NCI-H1930 (cell line): ENCODE data around the gene CCDC28A.

ENCODE experiments used
- DNase-seq, 2 experiments: peaks; one replicate each; lab custom pipeline; 2025; lab: John Stamatoyannopoulos, UW

The CCDC28A gene

DNA sequence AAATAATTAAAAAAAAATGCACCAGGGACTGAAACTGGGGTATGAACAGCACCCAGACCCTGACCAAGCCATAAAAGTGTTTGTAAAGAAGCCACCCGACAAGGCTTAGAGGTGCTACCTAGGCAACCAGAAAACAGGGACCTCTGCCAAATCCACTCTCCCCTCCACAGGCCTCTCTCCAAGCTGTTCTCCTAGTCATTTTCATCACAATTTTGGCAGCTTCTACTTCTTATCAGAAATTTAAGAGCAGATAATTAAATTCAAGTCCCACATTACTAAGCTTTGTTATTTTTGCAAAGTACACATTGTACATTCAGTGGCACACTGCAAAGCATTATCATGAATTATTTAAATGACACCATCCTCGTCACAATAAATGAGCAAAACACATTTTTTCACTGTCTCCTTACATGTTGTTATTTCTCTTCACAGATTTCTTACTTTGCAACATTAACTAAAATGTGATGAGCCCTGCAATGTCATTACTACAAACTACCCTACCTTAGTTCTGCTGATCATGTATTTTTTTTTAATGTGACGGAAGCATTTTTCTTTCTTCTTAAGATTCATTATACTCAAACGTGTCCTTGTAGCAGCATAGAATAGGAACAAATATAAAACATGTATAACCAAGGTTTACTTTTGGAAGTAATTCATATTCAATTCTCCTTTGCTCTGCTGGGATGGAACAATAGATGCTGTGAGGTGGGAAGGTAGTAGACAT is 60.4 kb downstream of the CCDC28A start:
- DNase-seq = no peak

DNA sequence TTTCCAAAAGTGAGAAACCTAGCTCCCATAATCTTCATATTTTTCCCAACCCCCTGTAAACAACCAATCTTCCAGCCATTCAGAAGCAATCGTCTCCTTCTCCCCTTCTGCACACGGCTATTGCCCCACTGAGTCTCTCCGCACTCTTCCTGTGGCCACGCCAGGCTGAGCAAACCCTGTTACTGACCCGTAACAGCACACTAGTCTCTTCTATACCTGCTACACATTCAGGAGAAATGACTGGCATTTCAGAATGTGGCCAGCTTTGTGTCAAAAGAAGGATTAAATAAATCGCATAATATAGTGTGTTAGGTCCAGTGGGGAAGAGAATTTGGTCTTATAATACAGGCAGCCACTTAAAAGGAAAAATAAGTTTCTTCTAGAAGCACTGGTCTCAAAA is 63.7 kb downstream of the CCDC28A start:
- no peak for DNase-seq
